A549 treated with Hydrocortisone at 1 μM for 4 hours (cell line): Measurements from ENCODE around the gene KRT82. TPM values are rescaled to one million over a fixed set of nuclear protein-coding genes. Genes with fewer than 3 reads are reported as not detected.

Experiments
- total RNA-seq: library from RNA; stranded (reverse); fragments of 200-300 nt; extraction: Qiagen RNA extraction; gene quantifications from 5 replicates; pipeline ENCODE4 v1.2.3, GENCODE V29; 2022

The KRT82 gene
- total RNA-seq = not detected in 5 replicates

GRCh38 chr12:52405922-52406385 is at the start of gene KRT82:
Gene KRT82, minus strand, starts transcription at chr12:52406335. Its CDS starts 58 bp downstream, at chr12:52406277.

GRCh38 chr12:52452101-52452500 is 46.0 kb upstream of the KRT82 start, which contains the start of gene KRT6B:
Gene KRT6B, minus strand, starts transcription at chr12:52452146. Its CDS starts 68 bp downstream, at chr12:52452078.

GRCh38 chr12:52434081-52434733 is 28.1 kb upstream of the KRT82 start, which contains the start of gene KRT75:
Gene KRT75, minus strand, starts transcription at chr12:52434371. Its CDS starts 67 bp downstream, at chr12:52434304.

GRCh38 chr12:52385226-52385702 is 20.9 kb downstream of the KRT82 start, which contains the start of gene KRT84:
Gene KRT84, minus strand, starts transcription at chr12:52385652. Its CDS starts 67 bp downstream, at chr12:52385585.

GRCh38 chr12:52366738-52367485 is 39.2 kb downstream of the KRT82 start, which contains the start of gene KRT85:
Gene KRT85, minus strand, starts transcription at chr12:52367481. Its CDS starts 76 bp downstream, at chr12:52367405.

Other genes starting within 250 kb of the KRT82 start
- 39.0 to 49.0 TPM (median 41.2 TPM) in 5 replicates for gene KRT80, start 214.3 kb downstream of the KRT82 start, total RNA-seq
- 5,165 to 6,050 TPM (median 5,522 TPM) in 5 replicates for gene KRT7, start 173.1 kb downstream of the KRT82 start, total RNA-seq
- 27.6 to 49.8 TPM (median 46.4 TPM) in 5 replicates for gene KRT86, start 131.7 kb downstream of the KRT82 start, total RNA-seq
- 3,045 to 4,083 TPM (median 3,944 TPM) in 5 replicates for gene KRT81, start 114.8 kb downstream of the KRT82 start, total RNA-seq
- gene KRT83, start 84.9 kb downstream of the KRT82 start, total RNA-seq = 2.1 to 7.9 TPM (median 6.3 TPM) in 5 replicates
- 0.05 TPM in 1 of 5 replicates, not detected in the others for gene KRT85, start 38.9 kb downstream of the KRT82 start, total RNA-seq
- gene KRT84, start 20.7 kb downstream of the KRT82 start, total RNA-seq = not detected in 5 replicates
- 0.07 to 0.18 TPM (median 0.09 TPM) in 5 replicates for gene KRT75, start 28.0 kb upstream of the KRT82 start, total RNA-seq
- 0.05 to 0.09 TPM in 2 of 5 replicates, not detected in the others for gene KRT6B, start 45.8 kb upstream of the KRT82 start, total RNA-seq
- 0.06 TPM in 1 of 5 replicates, not detected in the others for gene KRT6C, start 67.5 kb upstream of the KRT82 start, total RNA-seq
- gene KRT6A, start 86.9 kb upstream of the KRT82 start, total RNA-seq = 10.3 to 13.4 TPM (median 11.2 TPM) in 5 replicates
- gene KRT5, start 114.1 kb upstream of the KRT82 start, total RNA-seq = 0.39 to 0.69 TPM (median 0.53 TPM) in 5 replicates
- gene KRT71, start 146.8 kb upstream of the KRT82 start, total RNA-seq = 0.05 TPM in 1 of 5 replicates, not detected in the others
- gene KRT74, start 167.5 kb upstream of the KRT82 start, total RNA-seq = not detected in 5 replicates
- 0.07 TPM in 1 of 5 replicates, not detected in the others for gene KRT72, start 195.1 kb upstream of the KRT82 start, total RNA-seq
- 0.06 TPM in 1 of 5 replicates, not detected in the others for gene KRT73, start 212.2 kb upstream of the KRT82 start, total RNA-seq
- gene KRT2, start 245.9 kb upstream of the KRT82 start, total RNA-seq = not detected in 5 replicates